Osteocyte (in vitro differentiated cells): Measurements from ENCODE around the gene SNPH. TPM values are rescaled to one million over a fixed set of nuclear protein-coding genes. Genes with fewer than 3 reads are reported as not detected.
A peak's percentile ranks its signal among the peaks of the same experiment; 100 is the strongest.

Experiments
- DNase-seq: peaks from one replicate; pipeline ENCODE4 v3.0.0; 2021; ENCODE audit warnings: mixed read lengths; ENCODE audit not compliant: unreplicated experiment; ENCODE audit errors: extremely low spot score
- H3K27ac Mint-ChIP-seq: one replicate; pipeline ENCODE4 v1.8.0; 2021; ENCODE audit warnings: mild to moderate bottlenecking, mixed read lengths; ENCODE audit not compliant: unreplicated experiment
- H3K27me3 Mint-ChIP-seq: one replicate; pipeline ENCODE4 v1.8.0; 2021; ENCODE audit warnings: mixed read lengths; ENCODE audit not compliant: unreplicated experiment
- H3K36me3 Mint-ChIP-seq: one replicate; pipeline ENCODE4 v1.8.0; 2021; ENCODE audit warnings: mixed read lengths; ENCODE audit not compliant: unreplicated experiment
- H3K4me1 Mint-ChIP-seq: one replicate; pipeline ENCODE4 v1.8.0; 2021; ENCODE audit warnings: mixed read lengths; ENCODE audit not compliant: unreplicated experiment
- H3K4me3 Mint-ChIP-seq: one replicate; pipeline ENCODE4 v1.8.0; 2021; ENCODE audit warnings: mild to moderate bottlenecking, moderate library complexity, mixed read lengths; ENCODE audit not compliant: unreplicated experiment
- H3K9me3 Mint-ChIP-seq: one replicate; pipeline ENCODE4 v1.8.0; 2021; ENCODE audit warnings: mixed read lengths; ENCODE audit not compliant: unreplicated experiment
- CTCF ChIP-seq: fragments of 200-600 bp; sonication (generic); IDR thresholded peaks from 2 replicates; pipeline ENCODE4 v1.5.0; 2021; ENCODE audit warnings: antibody characterized with exemption, mild to moderate bottlenecking, moderate library complexity
- total RNA-seq: library from RNA; stranded (reverse); gene quantifications from 2 replicates; pipeline ENCODE4 v1.2.1, GENCODE V29; 2021

SNPH gene
- total RNA-seq, 1 donor from 2014 or later, result 8.9 TPM

- Mint-ChIP-seq H3K27ac (no peak overlapping the region), H3K4me1 (no peaks in the 10 kb centered on the region), H3K36me3 (no peaks in the 10 kb centered on the region), H3K9me3 (no peaks in the 10 kb centered on the region), H3K27me3 (peaks cover 40% of the 10 kb centered on the region), H3K4me3 (no peak overlapping the region)
- DNase-seq, result no peak
- TF ChIP-seq CTCF, result no peak
Measured at GRCh38 chr20:1254254-1254653, 11.8 kb upstream of the SNPH start.

DNA sequence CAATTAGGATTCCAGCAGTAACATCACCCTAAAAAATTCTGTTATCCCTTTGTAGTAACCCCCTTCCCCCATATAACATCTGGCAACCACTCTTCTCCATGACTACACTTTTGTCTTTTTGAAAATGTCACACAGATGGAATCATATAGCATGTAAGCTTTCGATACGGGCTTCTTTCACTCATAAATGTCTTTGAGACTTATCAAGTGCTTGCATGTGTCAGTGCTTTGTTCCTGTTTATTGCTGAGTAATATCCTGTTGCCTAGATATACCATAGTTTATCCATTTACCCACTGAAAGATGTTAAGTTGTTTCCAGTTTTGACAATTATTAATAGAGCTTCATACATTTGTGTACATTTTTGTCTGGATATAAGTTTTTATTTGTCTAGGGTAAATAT, 10.4 kb upstream of the SNPH start:
- H3K4me3 Mint-ChIP-seq, result no peak overlapping the region
- no peak for DNase-seq
- TF ChIP-seq CTCF, result no peak
- H3K27me3 Mint-ChIP-seq, result peaks cover 40% of the 10 kb centered on the region
- H3K9me3 Mint-ChIP-seq, result no peaks in the 10 kb centered on the region
- no peaks in the 10 kb centered on the region for H3K4me1 Mint-ChIP-seq
- no peaks in the 10 kb centered on the region for H3K36me3 Mint-ChIP-seq
- H3K27ac Mint-ChIP-seq, result no peak overlapping the region

DNA sequence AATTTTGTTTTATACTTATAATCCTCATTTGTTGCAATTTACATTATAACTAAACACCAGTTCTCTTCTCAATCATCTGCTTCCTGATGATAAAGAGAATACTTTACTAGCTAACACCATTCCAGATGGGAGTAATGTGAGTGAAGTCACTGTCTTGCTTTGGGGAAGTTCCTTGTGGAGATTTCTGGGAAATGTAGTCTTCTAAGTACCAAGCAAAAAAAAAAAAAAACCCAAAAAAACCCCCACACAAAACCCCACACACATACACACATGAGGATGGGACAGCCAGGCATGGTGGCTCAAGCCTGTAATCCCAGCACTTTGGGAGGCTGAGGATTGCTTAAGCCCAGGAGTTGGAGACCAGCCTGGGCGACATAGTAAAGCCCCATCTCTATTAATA, 2.2 kb upstream of the SNPH start:
- Mint-ChIP-seq H3K27me3 (no peaks in the 10 kb centered on the region), H3K36me3 (no peaks in the 10 kb centered on the region), H3K9me3 (peaks cover 4% of the 10 kb centered on the region), H3K27ac (no peak overlapping the region), H3K4me3 (no peak overlapping the region), H3K4me1 (peaks cover 17% of the 10 kb centered on the region)
- no peak for DNase-seq
- TF ChIP-seq CTCF, result no peak

DNA sequence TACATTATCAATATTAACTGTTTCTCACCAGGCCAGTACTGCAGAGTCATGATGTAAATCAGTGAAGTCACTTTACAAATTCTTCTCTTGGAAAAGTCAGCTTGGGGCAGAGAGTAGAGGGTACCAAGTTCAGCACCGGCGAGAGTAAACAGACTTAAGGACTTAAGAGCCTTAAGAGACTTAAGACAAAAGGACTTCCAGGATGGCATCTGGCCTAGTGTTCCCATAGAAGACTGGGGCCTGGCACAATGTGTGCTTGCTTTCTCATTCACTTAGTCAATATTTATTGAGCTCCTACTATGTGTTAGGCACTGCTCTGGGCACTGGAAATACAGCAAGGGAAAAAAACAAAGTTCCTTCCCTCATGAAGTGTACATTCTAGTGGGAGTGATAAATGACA, 1.4 kb upstream of the SNPH start:
- no peak overlapping the region for H3K27ac Mint-ChIP-seq
- H3K4me3 Mint-ChIP-seq, result peak overlapping the region; percentile 84
- H3K9me3 Mint-ChIP-seq, result peaks cover 4% of the 10 kb centered on the region
- no peaks in the 10 kb centered on the region for H3K36me3 Mint-ChIP-seq
- no peaks in the 10 kb centered on the region for H3K27me3 Mint-ChIP-seq
- peaks cover 17% of the 10 kb centered on the region for H3K4me1 Mint-ChIP-seq
- no peak for TF ChIP-seq CTCF
- no peak for DNase-seq

DNA sequence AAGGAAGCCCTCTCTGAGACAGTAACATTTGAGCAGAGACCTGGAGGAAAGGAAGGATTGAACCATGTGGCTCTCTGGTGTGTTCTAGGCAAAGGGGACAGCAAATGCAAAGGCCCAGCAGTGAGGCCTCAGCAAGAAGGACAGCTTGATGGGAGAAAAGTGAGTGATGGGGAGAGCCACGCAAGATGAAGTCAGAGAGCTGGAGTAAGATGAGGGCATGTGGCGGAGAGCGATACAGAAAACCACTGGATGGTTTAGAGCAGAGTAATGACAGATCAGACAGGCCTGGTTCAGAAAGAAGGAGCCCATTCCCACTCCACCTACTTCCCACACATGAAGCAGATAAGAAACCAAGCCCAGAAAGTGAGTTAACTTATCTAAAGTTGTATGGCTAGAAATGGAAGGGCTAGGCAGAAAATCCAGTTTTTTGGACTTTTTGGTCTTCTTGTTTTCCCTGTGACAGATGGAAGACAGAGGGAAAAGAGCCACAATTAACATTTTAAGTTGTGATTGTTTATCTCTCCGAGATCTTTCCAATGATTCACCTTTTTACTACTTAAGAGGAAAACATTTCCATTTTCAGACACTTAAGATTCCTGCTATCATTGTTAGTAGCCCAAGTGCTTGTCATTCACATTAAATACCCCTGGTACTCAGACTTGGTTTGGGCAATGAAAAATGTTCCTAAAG, 723 bp upstream of the SNPH start:
- Mint-ChIP-seq H3K4me1 (peaks cover 17% of the 10 kb centered on the region), H3K27ac (peak overlapping the region; percentile 93), H3K4me3 (peak overlapping the region; percentile 84), H3K36me3 (no peaks in the 10 kb centered on the region), H3K27me3 (no peaks in the 10 kb centered on the region), H3K9me3 (peaks cover 4% of the 10 kb centered on the region)
- DNase-seq, result no peak
- TF ChIP-seq CTCF, result no peak
